ENCODE data around the gene DAB1.

- TF ChIP-seq, protein P1, sequence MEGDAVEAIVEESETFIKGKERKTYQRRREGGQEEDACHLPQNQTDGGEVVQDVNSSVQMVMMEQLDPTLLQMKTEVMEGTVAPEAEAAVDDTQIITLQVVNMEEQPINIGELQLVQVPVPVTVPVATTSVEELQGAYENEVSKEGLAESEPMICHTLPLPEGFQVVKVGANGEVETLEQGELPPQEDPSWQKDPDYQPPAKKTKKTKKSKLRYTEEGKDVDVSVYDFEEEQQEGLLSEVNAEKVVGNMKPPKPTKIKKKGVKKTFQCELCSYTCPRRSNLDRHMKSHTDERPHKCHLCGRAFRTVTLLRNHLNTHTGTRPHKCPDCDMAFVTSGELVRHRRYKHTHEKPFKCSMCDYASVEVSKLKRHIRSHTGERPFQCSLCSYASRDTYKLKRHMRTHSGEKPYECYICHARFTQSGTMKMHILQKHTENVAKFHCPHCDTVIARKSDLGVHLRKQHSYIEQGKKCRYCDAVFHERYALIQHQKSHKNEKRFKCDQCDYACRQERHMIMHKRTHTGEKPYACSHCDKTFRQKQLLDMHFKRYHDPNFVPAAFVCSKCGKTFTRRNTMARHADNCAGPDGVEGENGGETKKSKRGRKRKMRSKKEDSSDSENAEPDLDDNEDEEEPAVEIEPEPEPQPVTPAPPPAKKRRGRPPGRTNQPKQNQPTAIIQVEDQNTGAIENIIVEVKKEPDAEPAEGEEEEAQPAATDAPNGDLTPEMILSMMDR (IDR thresholded peaks at IDR 0.05; ENCODE audit: insufficient read depth, low read length) = no peak
- TF ChIP-seq REST (IDR thresholded peaks at IDR 0.05; ENCODE audit: insufficient replicate concordance, low read depth) = no peak
- no peak for TF ChIP-seq POLR2AphosphoS5 (IDR thresholded peaks at IDR 0.05; ENCODE audit: low read depth)
These were observed 416.4 kb downstream of the DAB1 start for GRCh38 chr1:57007472-57007871.

Measured in HL-60 (cell line).